SK-N-MC (cell line): ENCODE measurements around the gene UBA5.

Experiments
- DNase-seq: peaks from one replicate; pipeline ENCODE4 v3.0.0-alpha.2; 2011; ENCODE audit warnings: low read depth, low spot score
- H3K27ac ChIP-seq: fragments of 200-600 bp; sonication (generic); 2 replicates; pipeline ENCODE4 v1.5.1; 2016; ENCODE audit warnings: mixed run types
- H3K36me3 ChIP-seq: fragments of 200-600 bp; sonication (generic); 2 replicates; pipeline ENCODE4 v1.6.1; 2017; ENCODE audit warnings: antibody characterized with exemption, low read length, mixed read lengths; ENCODE audit not compliant: insufficient read depth
- H3K4me3 ChIP-seq: fragments of 200-600 bp; sonication (generic); 2 replicates; pipeline ENCODE4 v1.5.1; 2016
- H3K9ac ChIP-seq: fragments of 200-600 bp; sonication (generic); 2 replicates; pipeline ENCODE4 v1.8.0; 2017; ENCODE audit warnings: mixed run types, mixed read lengths; ENCODE audit not compliant: insufficient read length
- H3K9me3 ChIP-seq: fragments of 200-600 bp; sonication (generic); 2 replicates; pipeline ENCODE4 v1.6.1; 2017; ENCODE audit warnings: low read depth, mild to moderate bottlenecking, antibody characterized with exemption, low read length, moderate library complexity, mixed read lengths
- EZH2 ChIP-seq: fragments of 200-600 bp; sonication (generic); IDR thresholded peaks from one replicate; pipeline ENCODE4 v1.6.1; 2017; ENCODE audit warnings: antibody characterized with exemption
- FOXP2 ChIP-seq: optimal IDR thresholded peaks from 2 replicates; pipeline ENCODE3; 2011; ENCODE audit warnings: mild to moderate bottlenecking, moderate library complexity; ENCODE audit not compliant: insufficient read depth; ENCODE audit errors: extremely low read length, control extremely low read depth
- POLR2AphosphoS5 ChIP-seq: IDR thresholded peaks from 2 replicates; pipeline ENCODE4 v1.6.1; 2012; ENCODE audit warnings: mild to moderate bottlenecking, low read depth, low read length, borderline replicate concordance

Gene UBA5

GRCh38 chr3:132659365-132660051, 621 bp upstream of the UBA5 start, which contains the start of gene ACAD11:
Gene ACAD11 (minus strand): TSS chr3:132659809. CDS start chr3:132659751, 58 bp downstream.
- Histone ChIP-seq H3K9me3 (no peaks in the 10 kb centered on the region), H3K36me3 (0 out of 2 replicates have a peak, but pooled peaks cover 6% of the 10 kb centered on the region), H3K27ac (peak within 1 kb of the TSS; percentile 62), H3K9ac (peak within 1 kb of the TSS; percentile 92), H3K4me3 (peak within 1 kb of the TSS; percentile 85)
- DNase-seq, result peak; percentile 59
- TF ChIP-seq POLR2AphosphoS5, result no peak; the same call in 1 of the 2 replicates
- TF ChIP-seq FOXP2, result no peak
- TF ChIP-seq EZH2, result no peak

- Histone ChIP-seq H3K36me3 (0 out of 2 replicates have a peak, but pooled peaks cover 6% of the 10 kb centered on the region), H3K4me3 (peak overlapping the region; percentile 85), H3K27ac (0 out of 2 replicates have a peak overlapping the region, but pooled peaks have one; percentile 62), H3K9ac (peak overlapping the region; percentile 92), H3K9me3 (no peaks in the 10 kb centered on the region)
- no peak for DNase-seq
- no peak for TF ChIP-seq POLR2AphosphoS5
Measured at GRCh38 chr3:132660811-132661070, 612 bp downstream of the UBA5 start.

- peak overlapping the region; percentile 85 for H3K4me3 ChIP-seq
- H3K36me3 ChIP-seq, result peaks cover 9% of the 10 kb centered on the region
- no peaks in the 10 kb centered on the region for H3K9me3 ChIP-seq
- H3K9ac ChIP-seq, result peak overlapping the region; percentile 92
- no peak for DNase-seq
- no peak overlapping the region for H3K27ac ChIP-seq
- TF ChIP-seq EZH2 (no peak), FOXP2 (no peak), POLR2AphosphoS5 (no peak)
Measured at GRCh38 chr3:132661101-132661500, 972 bp downstream of the UBA5 start.

- H3K36me3 ChIP-seq, result peaks cover 20% of the 10 kb centered on the region
- H3K9ac ChIP-seq, result peak overlapping the region; percentile 92
- H3K9me3 ChIP-seq, result no peaks in the 10 kb centered on the region
- DNase-seq, result no peak
- peak overlapping the region; percentile 85; the same call in 1 of the 2 replicates for H3K4me3 ChIP-seq
- TF ChIP-seq EZH2 (no peak), FOXP2 (no peak), POLR2AphosphoS5 (no peak)
- no peak overlapping the region for H3K27ac ChIP-seq
Measured at GRCh38 chr3:132662212-132662611, 2.1 kb downstream of the UBA5 start.

GRCh38 chr3:132665230-132665745, 5.2 kb downstream of the UBA5 start:
- Histone ChIP-seq H3K9ac (no peak overlapping the region), H3K27ac (no peak overlapping the region), H3K36me3 (peaks cover 29% of the 10 kb centered on the region), H3K4me3 (no peak overlapping the region), H3K9me3 (no peaks in the 10 kb centered on the region)
- DNase-seq, result no peak
- TF ChIP-seq POLR2AphosphoS5, result no peak
- no peak for TF ChIP-seq FOXP2
- no peak for TF ChIP-seq EZH2

- no peak overlapping the region for H3K27ac ChIP-seq
- no peak overlapping the region for H3K9ac ChIP-seq
- H3K4me3 ChIP-seq, result no peak overlapping the region
- DNase-seq, result no peak
- peaks cover 58% of the 10 kb centered on the region for H3K36me3 ChIP-seq
- no peak for TF ChIP-seq FOXP2
- no peak for TF ChIP-seq EZH2
- TF ChIP-seq POLR2AphosphoS5, result no peak
- no peaks in the 10 kb centered on the region for H3K9me3 ChIP-seq
Measured at GRCh38 chr3:132669256-132669777, 9.2 kb downstream of the UBA5 start.

GRCh38 chr3:132675408-132675807, 15.3 kb downstream of the UBA5 start:
- no peak for DNase-seq
- Histone ChIP-seq H3K4me3 (no peak overlapping the region), H3K9me3 (no peaks in the 10 kb centered on the region), H3K9ac (no peak overlapping the region), H3K27ac (no peak overlapping the region), H3K36me3 (peaks cover 76% of the 10 kb centered on the region)
- no peak for TF ChIP-seq EZH2

- Histone ChIP-seq H3K9me3 (no peaks in the 10 kb centered on the region), H3K9ac (no peak overlapping the region), H3K4me3 (no peak overlapping the region), H3K27ac (no peak overlapping the region), H3K36me3 (peaks cover 59% of the 10 kb centered on the region)
- DNase-seq, result no peak
- TF ChIP-seq FOXP2 (no peak), EZH2 (no peak)
Measured at GRCh38 chr3:132679911-132680310, 19.8 kb downstream of the UBA5 start.

GRCh38 chr3:132681421-132681820, 21.3 kb downstream of the UBA5 start:
- peaks cover 48% of the 10 kb centered on the region for H3K36me3 ChIP-seq
- no peak for TF ChIP-seq EZH2
- no peak for TF ChIP-seq POLR2AphosphoS5
- no peak for TF ChIP-seq FOXP2
- H3K4me3 ChIP-seq, result no peak overlapping the region
- H3K27ac ChIP-seq, result no peak overlapping the region
- no peaks in the 10 kb centered on the region for H3K9me3 ChIP-seq
- H3K9ac ChIP-seq, result no peak overlapping the region
- no peak for DNase-seq
